Ascending aorta (tissue), 2 donors: ENCODE measurements around the gene AUH. TPM values are rescaled to one million over a fixed set of nuclear protein-coding genes. Genes with fewer than 3 reads are reported as not detected.

Experiments
- DNase-seq, 2 donors: peaks; one replicate each; pipeline ENCODE4 v3.0.0-alpha.2; 2019; ENCODE audit warnings: low spot score in 2 of 2
- H3K27ac ChIP-seq, 2 donors: fragments of 200-600 bp; sonication (generic); one replicate each; pipeline ENCODE4 v1.5.1; 2016 to 2017; ENCODE audit warnings: mild to moderate bottlenecking in 1 of 2
- H3K27me3 ChIP-seq: fragments of 200-600 bp; sonication (generic); one replicate; pipeline ENCODE4 v1.5.1; 2017
- H3K36me3 ChIP-seq, 2 donors: fragments of 200-600 bp; sonication (generic); one replicate each; pipeline ENCODE4 v1.5.1; 2016
- H3K4me1 ChIP-seq, 2 donors: fragments of 200-600 bp; sonication (generic); one replicate each; pipeline ENCODE4 v1.5.1; 2016 to 2017; ENCODE audit warnings: mild to moderate bottlenecking in 1 of 2
- H3K4me3 ChIP-seq, 2 donors: fragments of 200-600 bp; sonication (generic); one replicate each; pipeline ENCODE4 v1.5.1; 2016 to 2017; ENCODE audit warnings: mild to moderate bottlenecking in 1 of 2
- H3K9me3 ChIP-seq, 2 donors: fragments of 200-600 bp; sonication (generic); one replicate each; pipeline ENCODE4 v1.5.1; 2016
- CTCF ChIP-seq, 3 experiments: fragments of 200-600 bp in 2 of 3; fragments of 450-650 bp in 1 of 3; sonication (generic) in 2 of 3; IDR thresholded peaks; one replicate each; pipeline ENCODE4 v1.5.1; 2016 to 2019; ENCODE audit warnings: antibody characterized with exemption in 3 of 3, mild to moderate bottlenecking in 1 of 3, moderate library complexity in 1 of 3
- intact Hi-C: fragments of 100-400 bp; cut with DNase I; formaldehyde crosslinking; loops from one replicate; pipeline ENCODE4 v1.15.1; 2023
- total RNA-seq: library from RNA; depleted of rRNA; stranded (reverse); fragments of >200 nt; gene quantifications from one replicate; pipeline ENCODE4 v1.1.0, GENCODE V29; 2016

Gene AUH
- total RNA-seq, 1 donor from 2014 or later = 46.2 TPM

GRCh38 chr9:91211414-91211813, 150.3 kb downstream of the AUH start:
- intact Hi-C loops = no loop called here
- no peaks in the 10 kb centered on the region for H3K36me3 ChIP-seq
- H3K4me3 ChIP-seq = no peak overlapping the region
- H3K4me1 ChIP-seq = peaks cover 0 to 10% of the 10 kb centered on the region in 2 donors
- H3K27ac ChIP-seq = no peak overlapping the region
- no peaks in the 10 kb centered on the region for H3K27me3 ChIP-seq
- no peaks in the 10 kb centered on the region for H3K9me3 ChIP-seq
- no peak for DNase-seq
- TF ChIP-seq CTCF (IDR thresholded peaks at IDR 0.05) = no peak

GRCh38 chr9:91210318-91210717, 151.4 kb downstream of the AUH start:
- intact Hi-C loops = no loop called here
- no peaks in the 10 kb centered on the region for H3K36me3 ChIP-seq
- no peak overlapping the region for H3K4me3 ChIP-seq
- no peak for DNase-seq
- H3K4me1 ChIP-seq = peaks cover 0 to 10% of the 10 kb centered on the region in 2 donors
- no peak overlapping the region for H3K27ac ChIP-seq
- no peaks in the 10 kb centered on the region for H3K9me3 ChIP-seq
- TF ChIP-seq CTCF (IDR thresholded peaks at IDR 0.05) = no peak
- no peaks in the 10 kb centered on the region for H3K27me3 ChIP-seq

- Histone ChIP-seq H3K36me3 (no peaks in the 10 kb centered on the region), H3K27me3 (no peaks in the 10 kb centered on the region), H3K4me1 (peaks cover 0 to 10% of the 10 kb centered on the region in 2 donors), H3K27ac (peak overlapping the region; percentile 73), H3K4me3 (no peak overlapping the region), H3K9me3 (no peaks in the 10 kb centered on the region)
- intact Hi-C loops = loop anchor here (2.0 to 5.0 kb wide), 3 partner anchors 16 to 292 kb away; no protein-coding TSS in a partner anchor
- TF ChIP-seq CTCF (IDR thresholded peaks at IDR 0.05) = no peak
- no peak for DNase-seq
Measured at GRCh38 chr9:91208837-91209236, 152.9 kb downstream of the AUH start.

GRCh38 chr9:91208419-91208745, 153.3 kb downstream of the AUH start:
- peaks cover 0 to 10% of the 10 kb centered on the region in 2 donors for H3K4me1 ChIP-seq
- peak overlapping the region in 1 of 2 donors; percentile 34 for H3K4me3 ChIP-seq
- intact Hi-C loops = loop anchor here (2.0 to 5.0 kb wide), 3 partner anchors 16 to 291 kb away; no protein-coding TSS in a partner anchor

GRCh38 chr9:91207729-91208418, 153.8 kb downstream of the AUH start:
- no peak for TF ChIP-seq CTCF (IDR thresholded peaks at IDR 0.05)
- H3K27me3 ChIP-seq = no peaks in the 10 kb centered on the region
- H3K36me3 ChIP-seq = no peaks in the 10 kb centered on the region
- no peaks in the 10 kb centered on the region for H3K9me3 ChIP-seq
- intact Hi-C loops = loop anchor here (2.0 to 5.0 kb wide), 3 partner anchors 15 to 291 kb away; no protein-coding TSS in a partner anchor
- peak overlapping the region in 1 of 2 donors; percentile 34 for H3K4me3 ChIP-seq
- H3K4me1 ChIP-seq = peaks cover 0 to 10% of the 10 kb centered on the region in 2 donors
- DNase-seq = no peak
- H3K27ac ChIP-seq = peak overlapping the region; percentile 73

More at GRCh38 chr9:91208419-91208745, 153.3 kb downstream of the AUH start:
- peak overlapping the region; percentile 73 for H3K27ac ChIP-seq
- no peaks in the 10 kb centered on the region for H3K27me3 ChIP-seq
- TF ChIP-seq CTCF (IDR thresholded peaks at IDR 0.05) = no peak
- no peak for DNase-seq
- no peaks in the 10 kb centered on the region for H3K9me3 ChIP-seq
- H3K36me3 ChIP-seq = no peaks in the 10 kb centered on the region
